Fibroblast of gingiva (primary cell): Measurements from ENCODE around the gene LCE2C.

ENCODE experiments used
- DNase-seq: peaks from one replicate; pipeline ENCODE4 v3.0.0-alpha.2; 2011; ENCODE audit warnings: low read depth

LCE2C gene

DNA sequence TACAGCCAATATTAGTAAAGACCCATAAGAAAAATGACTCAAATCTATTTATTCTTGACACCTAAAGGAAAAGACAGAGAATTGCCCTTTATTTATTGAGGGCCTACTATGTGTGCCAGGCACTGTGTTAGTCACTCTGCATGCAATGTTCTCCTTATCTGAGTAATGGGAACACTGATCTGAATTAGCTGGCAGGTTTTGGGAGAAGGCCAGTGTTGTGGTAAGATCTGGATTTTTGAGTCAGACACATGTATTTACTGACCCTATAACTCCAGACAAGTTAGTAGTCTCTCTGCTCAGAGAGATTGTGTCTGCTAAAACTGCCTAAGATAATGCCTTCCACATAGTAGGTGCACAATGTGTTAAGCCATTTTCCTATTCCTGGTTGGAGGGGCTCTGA, 50.2 kb downstream of the LCE2C start:
- no peak for DNase-seq
